K562 (cell line): Measurements from ENCODE around the gene SORCS2. TPM values are rescaled to one million over a fixed set of nuclear protein-coding genes. Genes with fewer than 3 reads are reported as not detected.

Experiments used
- ATAC-seq: fragments of 200-7000 bp; cut with Tn5 transposase; 3 replicates; pipeline ENCODE4 v1.9.1; 2020; ENCODE audit warnings: moderate library complexity
- BruUV-seq: library from RNA; stranded (reverse); fragments of 400-500 nt; replicated peaks from 2 replicates; lab custom pipeline; 2021; lab: Mats Ljungman, UMichigan
- CTCF ChIA-PET: fragments of 300-600 bp; formaldehyde crosslinking; extraction: SDS; loops from one replicate; lab custom pipeline; 2021; ENCODE audit warnings: low intra/inter-chr PET ratio; lab: Yijun Ruan, JAX
- POLR2A ChIA-PET: fragments of 300-600, 350-650 bp; sonication (Branson Sonifier 250); formaldehyde crosslinking; extraction: SDS; loops from one replicate; lab custom pipeline; 2021; ENCODE audit warnings: antibody characterized with exemption, inconsistent platforms; lab: Yijun Ruan, JAX
- DNase-seq, 4 experiments: peaks; one replicate each; pipeline versions ENCODE4 v3.0.0 to v3.0.0-alpha.2; 2011 to 2018; ENCODE audit warnings: low spot score in 3 of 4, mixed read lengths in 3 of 4; ENCODE audit errors: extremely low read depth in 1 of 4
- FAIRE-seq: peaks from 2 replicates; lab custom pipeline; 2011; peaks lifted over from hg19 to GRCh38; lab: Jason Lieb, UNC
- H2AFZ ChIP-seq: 2 replicates; pipeline ENCODE4 v1.6.0; 2011; ENCODE audit warnings: low read depth, low read length, control low read depth, inconsistent platforms
- H3K27ac ChIP-seq: fragments of 200-600 bp; 3 replicates; pipeline ENCODE4 v1.8.0; 2011; ENCODE audit warnings: low read depth, mild to moderate bottlenecking, control low read depth, inconsistent platforms, low read length, moderate library complexity, mixed read lengths; ENCODE audit errors: extremely low read depth
- H3K27me3 ChIP-seq, 2 experiments: fragments of 300-600 bp in 1 of 2; 2 replicates in 1 of 2; 3 replicates in 1 of 2; pipeline versions ENCODE4 v1.6.0 to v1.8.0; 2011; ENCODE audit warnings: inconsistent platforms in 2 of 2, low read length in 2 of 2, mild to moderate bottlenecking in 1 of 2, mixed read lengths in 1 of 2, moderate library complexity in 1 of 2; ENCODE audit not compliant: control insufficient read depth in 2 of 2, insufficient read depth in 2 of 2
- H3K36me3 ChIP-seq: fragments of 300-600 bp; 3 replicates; pipeline ENCODE4 v1.8.0; 2011; ENCODE audit warnings: mild to moderate bottlenecking, low read length, inconsistent platforms; ENCODE audit not compliant: control insufficient read depth, insufficient read depth
- H3K4me1 ChIP-seq, 2 experiments: fragments of 200-600 bp in 1 of 2; replicated peaks in 1 of 2; 2 replicates in 1 of 2; 3 replicates in 1 of 2; pipeline versions ENCODE4 v1.5.1 to v1.8.0; 2011; ENCODE audit warnings: inconsistent platforms in 2 of 2, low read length in 2 of 2, mild to moderate bottlenecking in 1 of 2, mixed read lengths in 1 of 2, moderate library complexity in 1 of 2; ENCODE audit not compliant: control insufficient read depth in 2 of 2, insufficient read depth in 2 of 2
- H3K4me2 ChIP-seq: 2 replicates; pipeline ENCODE4 v1.6.1; 2011; ENCODE audit warnings: low read length, control low read depth, inconsistent platforms, mixed read lengths; ENCODE audit not compliant: insufficient read depth
- H3K4me3 ChIP-seq: fragments of 200-600 bp; sonication (generic), shearing (Covaris generic); 2 replicates; pipeline ENCODE4 v1.5.1; 2016; ENCODE audit warnings: control low read depth, inconsistent platforms
- H3K79me2 ChIP-seq: fragments of 200-600 bp; 3 replicates; pipeline ENCODE4 v1.8.0; 2011; ENCODE audit warnings: low read length, inconsistent platforms; ENCODE audit not compliant: control insufficient read depth, insufficient read depth
- H3K9ac ChIP-seq, 2 experiments: 2 replicates each; pipeline versions ENCODE4 v1.6.0 to v1.6.1; 2011; ENCODE audit warnings: low read depth in 2 of 2, low read length in 2 of 2, control low read depth in 1 of 2, inconsistent platforms in 1 of 2, mild to moderate bottlenecking in 1 of 2, mixed read lengths in 1 of 2; ENCODE audit not compliant: insufficient read depth in 1 of 2
- H3K9me1 ChIP-seq: one replicate; pipeline ENCODE4 v1.6.0; 2011; ENCODE audit warnings: inconsistent platforms, mild to moderate bottlenecking, low read length, moderate library complexity; ENCODE audit not compliant: control insufficient read depth, insufficient read depth
- H3K9me3 ChIP-seq: replicated peaks from 2 replicates; pipeline ENCODE4 v1.5.1; 2011; ENCODE audit warnings: low read depth, low read length, inconsistent platforms; ENCODE audit not compliant: control insufficient read depth, insufficient read depth
- H4K20me1 ChIP-seq: replicated peaks from 2 replicates; pipeline ENCODE4 v1.6.1; 2011; ENCODE audit warnings: low read length, inconsistent platforms, mixed read lengths; ENCODE audit not compliant: control insufficient read depth, insufficient read depth
- BCOR ChIP-seq: fragments of 450-650 bp; IDR thresholded peaks from 2 replicates; pipeline ENCODE4 v1.6.1; 2016
- NBN ChIP-seq: fragments of 450-650 bp; IDR thresholded peaks from 2 replicates; pipeline ENCODE4 v1.6.1; 2016; ENCODE audit warnings: low read depth, mild to moderate bottlenecking
- NR4A1 ChIP-seq, 2 experiments: fragments of 250-450 bp in 1 of 2; fragments of 450-650 bp in 1 of 2; sonication (Bioruptor Pico) in 1 of 2; IDR thresholded peaks; 2 replicates each; pipeline versions ENCODE4 v1.4.0 to v1.6.1; 2016 to 2020; ENCODE audit warnings: mild to moderate bottlenecking in 2 of 2, missing compliant biosample characterization in 1 of 2, missing genetic modification characterization in 1 of 2, moderate library complexity in 1 of 2
- PCBP1 ChIP-seq: fragments of 200-400 bp; formaldehyde crosslinking; IDR thresholded peaks from 2 replicates; pipeline ENCODE4 v1.6.1; 2018; ENCODE audit warnings: mild to moderate bottlenecking, low read depth, low read length; ENCODE audit not compliant: poor library complexity, severe bottlenecking
- RREB1 ChIP-seq: fragments of 250-450 bp; sonication (Bioruptor Pico); IDR thresholded peaks from 2 replicates; pipeline ENCODE4 v1.4.0; 2020
- SUPT5H ChIP-seq: fragments of 450-650 bp; IDR thresholded peaks from 2 replicates; pipeline ENCODE4 v1.6.1; 2016
- TCFL5 ChIP-seq: fragments of 250-450 bp; sonication (Bioruptor Pico); conservative IDR thresholded peaks from 2 replicates; pipeline ENCODE4 v1.6.1; 2021; ENCODE audit warnings: mild to moderate bottlenecking, moderate library complexity, matching md5 sums
- TRIM24 ChIP-seq, 2 experiments: fragments of 450-650 bp; IDR thresholded peaks; 2 replicates each; pipeline ENCODE4 v1.6.1; 2016
- ZC3H11A ChIP-seq: IDR thresholded peaks from 2 replicates; pipeline ENCODE4 v1.6.1; 2012; ENCODE audit warnings: low read depth, low read length, improper control_type of control experiment
- ZFX ChIP-seq: sonication (generic); formaldehyde crosslinking; IDR thresholded peaks from 2 replicates; pipeline ENCODE4 v1.8.0; 2022; ENCODE audit warnings: mild to moderate bottlenecking, missing genetic modification reagents, moderate library complexity
- ZNF3 ChIP-seq: fragments of 250-450 bp; sonication (Bioruptor Pico); IDR thresholded peaks from 2 replicates; pipeline ENCODE4 v1.5.0; 2021; ENCODE audit warnings: mild to moderate bottlenecking, moderate library complexity
- WGBS: fragments of 100-300 bp; shearing (Covaris generic); methylation state at CpG from one replicate; pipeline ENCODE4 v1.1.6; 2016; ENCODE audit warnings: low coverage, mixed read lengths; ENCODE audit not compliant: insufficient coverage; ENCODE audit errors: missing lambda C conversion rate; 5-methylcytosine and 5-hydroxymethylcytosine counted together
- in situ Hi-C: fragments of 300-500 bp; cut with MboI; formaldehyde crosslinking; loops from 4 replicates; pipeline ENCODE4 v1.15.0; 2018; ENCODE audit warnings: inconsistent platforms, mixed read lengths
- intact Hi-C: fragments of 100-400 bp; cut with micrococcal nuclease; formaldehyde crosslinking; loops from 2 replicates; pipeline ENCODE4 v1.14.2; 2022
- polyA plus RNA-seq, 8 experiments: library from polyadenylated mRNA; depleted of rRNA in 4 of 8; stranded (reverse) in 5 of 8; unstranded in 3 of 8; fragments of >200 nt; fragmentation: Nextera tagmentation in 2 of 8; fragmentation: Illumina TruSeq in 1 of 8; extraction: Ambion mirVana in 2 of 8; extraction: Trizol in 1 of 8; gene quantifications; 2 replicates each; pipeline versions ENCODE4 v1.2.1 to v1.2.3, GENCODE V29; 2011 to 2014; ENCODE audit warnings: inconsistent platforms in 1 of 8, missing spikeins in 1 of 8
- total RNA-seq, 7 experiments: library from RNA; depleted of rRNA in 6 of 7; stranded (reverse); fragments of >200 nt in 6 of 7; fragmentation: Illumina TruSeq in 2 of 7; extraction: Trizol in 2 of 7; gene quantifications; 2 replicates each; pipeline versions ENCODE4 v1.2.1 to v1.2.3, GENCODE V29; 2011 to 2021; ENCODE audit warnings: low replicate concordance in 1 of 7

Gene SORCS2
- total and polyA plus RNA-seq, 9 of the 15 experiments (the other 6 are each of a cell fraction or from before 2014, with no cell fraction given): not detected

GRCh38 chr4:7692451-7693236 lies 500.3 kb downstream of the SORCS2 start:
- POLR2A ChIA-PET: interaction anchor here (0.7 kb wide), 1 partner anchor 588 kb away, joined by 3 read pairs; no protein-coding TSS in a partner anchor
- TF ChIP-seq TCFL5 (no peak), NBN (no peak), SUPT5H (no peak), ZNF3 (CRISPR knock-in tag) (no peak), ZFX (CRISPR knock-in tag) (no peak), NR4A1 (CRISPR knock-in tag; IDR thresholded peaks at IDR 0.05) (no peak), NR4A1 (tag; IDR thresholded peaks at IDR 0.05) (no peak), TRIM24 (IDR thresholded peaks at IDR 0.05) (no peak), RREB1 (CRISPR knock-in tag) (no peak), BCOR (no peak), PCBP1 (no peak), ZC3H11A (no peak)

More at GRCh38 chr4:7692451-7693236, 500.3 kb downstream of the SORCS2 start:
- no peaks in the 10 kb centered on the region for H3K36me3 ChIP-seq
- H3K4me2 ChIP-seq: no peak overlapping the region
- H2AFZ ChIP-seq: no peak overlapping the region
- no peak for ATAC-seq
- in situ Hi-C loops (no loop called here), intact Hi-C loops (no loop called here)
- H3K79me2 ChIP-seq: no peaks in the 10 kb centered on the region
- H4K20me1 ChIP-seq: no peaks in the 10 kb centered on the region
- no peak overlapping the region for H3K4me3 ChIP-seq
- H3K27me3 ChIP-seq: peaks cover 0 to 17% of the 10 kb centered on the region in 2 experiments; a peak in 1 of 5 replicates
- H3K9me1 ChIP-seq: no peaks in the 10 kb centered on the region
- DNase-seq: no peak
- no peak for FAIRE-seq
- H3K27ac ChIP-seq: no peak overlapping the region
- no TSS peak for BruUV-seq
- H3K4me1 ChIP-seq: no peaks in the 10 kb centered on the region
- CTCF ChIA-PET: no interaction called here
- no peaks in the 10 kb centered on the region for H3K9me3 ChIP-seq
- H3K9ac ChIP-seq: no peak overlapping the region
- WGBS: 2% methylated on average over 17 of the region's 18 CpGs
